GM12878 (cell line): Measurements from ENCODE around the gene SUGCT. TPM values are rescaled to one million over a fixed set of nuclear protein-coding genes. Genes with fewer than 3 reads are reported as not detected.

Experiments
- ATAC-seq: fragments of 200-7000 bp; cut with Tn5 transposase; 3 replicates; pipeline ENCODE4 v1.9.1; 2020; ENCODE audit warnings: mild to moderate bottlenecking, moderate library complexity
- BruUV-seq: library from RNA; stranded (reverse); fragments of 400-500 nt; replicated peaks from 2 replicates; lab custom pipeline; 2021; lab: Mats Ljungman, UMichigan
- CTCF ChIA-PET: fragments of 300-600 bp; sonication (Branson Sonifier 250); formaldehyde crosslinking; extraction: SDS; loops from one replicate; lab custom pipeline; 2021; ENCODE audit warnings: inconsistent platforms; lab: Yijun Ruan, JAX
- POLR2A ChIA-PET: fragments of 350-600 bp; formaldehyde crosslinking; extraction: SDS; loops from one replicate; lab custom pipeline; 2021; ENCODE audit warnings: inconsistent platforms; lab: Charles Lee
- RAD21 ChIA-PET: fragments of 300-600 bp; sonication (Branson Sonifier 250); formaldehyde crosslinking; loops from one replicate; lab custom pipeline; 2023; ENCODE audit warnings: antibody characterized with exemption; ENCODE audit not compliant: unreplicated experiment; lab: Charles Lee
- SMC1A ChIA-PET: fragments of 300-600 bp; sonication (Branson Sonifier 250); formaldehyde crosslinking; loops from one replicate; lab custom pipeline; 2023; ENCODE audit not compliant: unreplicated experiment, uncharacterized antibody; lab: Charles Lee
- DNase-seq: peaks from one replicate; pipeline ENCODE4 v3.0.0-alpha.2; 2011; ENCODE audit warnings: low read depth, low spot score
- FAIRE-seq: peaks from 3 replicates; lab custom pipeline; 2011; peaks lifted over from hg19 to GRCh38; lab: Jason Lieb, UNC
- H2AFZ ChIP-seq: 2 replicates; pipeline ENCODE4 v1.6.0; 2011; ENCODE audit warnings: low read depth, low read length, control low read depth; ENCODE audit not compliant: control insufficient read depth
- H3K27ac ChIP-seq: 2 replicates; pipeline ENCODE4 v1.5.1; 2011; ENCODE audit warnings: control low read depth; ENCODE audit not compliant: control insufficient read depth, insufficient read depth
- H3K27me3 ChIP-seq, 2 experiments: replicated peaks in 1 of 2; 2 replicates each; pipeline versions ENCODE4 v1.6.0 to v1.6.1; 2011; ENCODE audit warnings: low read length in 1 of 2; ENCODE audit not compliant: control insufficient read depth in 2 of 2, insufficient read depth in 2 of 2
- H3K36me3 ChIP-seq, 2 experiments: 2 replicates each; pipeline ENCODE4 v1.5.1; 2011; ENCODE audit warnings: low read length in 1 of 2; ENCODE audit not compliant: control insufficient read depth in 2 of 2, insufficient read depth in 2 of 2
- H3K4me1 ChIP-seq: 2 replicates; pipeline ENCODE4 v1.6.1; 2011; ENCODE audit warnings: mild to moderate bottlenecking, low read length, moderate library complexity, mixed read lengths; ENCODE audit not compliant: control insufficient read depth, insufficient read depth
- H3K4me2 ChIP-seq: 2 replicates; pipeline ENCODE4 v1.6.0; 2011; ENCODE audit warnings: control low read depth; ENCODE audit not compliant: control insufficient read depth, insufficient read depth
- H3K4me3 ChIP-seq: fragments of 200-600 bp; sonication (generic); 2 replicates; pipeline ENCODE4 v1.5.1; 2016
- H3K79me2 ChIP-seq: 2 replicates; pipeline ENCODE4 v1.6.0; 2011; ENCODE audit warnings: low read length; ENCODE audit not compliant: control insufficient read depth, insufficient read depth
- H3K9ac ChIP-seq: 2 replicates; pipeline ENCODE4 v1.8.0; 2011; ENCODE audit warnings: low read length, control low read depth, mixed read lengths; ENCODE audit not compliant: control insufficient read depth, insufficient read depth
- H3K9me3 ChIP-seq: replicated peaks from 3 replicates; pipeline ENCODE4 v1.5.1; 2011; ENCODE audit warnings: mild to moderate bottlenecking, low read length; ENCODE audit not compliant: control insufficient read depth, insufficient read depth
- H4K20me1 ChIP-seq: 2 replicates; pipeline ENCODE4 v1.6.0; 2011; ENCODE audit not compliant: control insufficient read depth, insufficient read depth
- HCFC1 ChIP-seq: fragments of 150-350 bp; IDR thresholded peaks from 2 replicates; pipeline ENCODE4 v1.6.1; 2014; ENCODE audit warnings: low read length
- STAT3 ChIP-seq: IDR thresholded peaks from 2 replicates; pipeline ENCODE4 v1.6.1; 2011; ENCODE audit warnings: low read depth, low read length, improper control_type of control experiment
- ZBED1 ChIP-seq: IDR thresholded peaks from 2 replicates; pipeline ENCODE4 v1.6.1; 2016; ENCODE audit warnings: borderline replicate concordance
- WGBS: methylation state at CpG from one replicate; pipeline ENCODE4 v1.1.6; 2016; ENCODE audit warnings: low lambda C conversion rate; ENCODE audit not compliant: insufficient replicate concordance, insufficient coverage; ENCODE audit errors: missing lambda C conversion rate; 5-methylcytosine and 5-hydroxymethylcytosine counted together
- in situ Hi-C: fragments of 300-500 bp; cut with MboI; formaldehyde crosslinking; loops from 9 replicates; pipeline ENCODE4 v1.14.3; 2018; ENCODE audit warnings: mixed read lengths
- intact Hi-C: fragments of 100-400 bp; cut with micrococcal nuclease; formaldehyde crosslinking; loops from one replicate; pipeline ENCODE4 v1.14.2; 2022; ENCODE audit not compliant: unreplicated experiment
- polyA plus RNA-seq, 11 experiments: library from polyadenylated mRNA; depleted of rRNA in 4 of 11; unstranded in 6 of 11; stranded (reverse) in 5 of 11; fragments of >200 nt; fragmentation: Nextera tagmentation in 4 of 11; fragmentation: Illumina TruSeq in 1 of 11; extraction: Ambion mirVana in 4 of 11; extraction: Trizol in 1 of 11; gene quantifications; 1 replicate in 1 of 11; 2 replicates in 10 of 11; pipeline versions ENCODE4 v1.2.1 to v1.2.3, GENCODE V29; 2011 to 2016; ENCODE audit warnings: inconsistent platforms in 2 of 11, missing spikeins in 2 of 11, low read depth in 1 of 11
- total RNA-seq, 4 experiments: library from RNA; depleted of rRNA in 3 of 4; stranded (reverse); fragments of >200 nt in 3 of 4; fragmentation: Illumina TruSeq in 1 of 4; extraction: Trizol in 1 of 4; gene quantifications; 2 replicates each; pipeline versions ENCODE4 v1.2.1 to v1.2.3, GENCODE V29; 2013 to 2021
- TF ChIP-seq, protein P1 (sequence below): fragments of 450-650 bp; formaldehyde crosslinking; IDR thresholded peaks from 2 replicates; pipeline ENCODE4 v1.5.0; 2022; ENCODE audit warnings: mild to moderate bottlenecking, missing genetic modification characterization
- TF ChIP-seq, protein P2 (sequence below): fragments of 450-650 bp; formaldehyde crosslinking; IDR thresholded peaks from 2 replicates; pipeline ENCODE4 v1.4.0; 2022; ENCODE audit warnings: mild to moderate bottlenecking, moderate library complexity
- TF ChIP-seq, protein P3 (sequence below): IDR thresholded peaks from 2 replicates; pipeline ENCODE4 v1.6.1; 2012; ENCODE audit warnings: low read depth, low read length, improper control_type of control experiment

SUGCT gene
- total and polyA plus RNA-seq, 10 of the 15 experiments (the other 5 are each of a cell fraction or from before 2014, with no cell fraction given), result 0.08 to 1.2 (median 0.67) TPM; not detected in 1

DNA sequence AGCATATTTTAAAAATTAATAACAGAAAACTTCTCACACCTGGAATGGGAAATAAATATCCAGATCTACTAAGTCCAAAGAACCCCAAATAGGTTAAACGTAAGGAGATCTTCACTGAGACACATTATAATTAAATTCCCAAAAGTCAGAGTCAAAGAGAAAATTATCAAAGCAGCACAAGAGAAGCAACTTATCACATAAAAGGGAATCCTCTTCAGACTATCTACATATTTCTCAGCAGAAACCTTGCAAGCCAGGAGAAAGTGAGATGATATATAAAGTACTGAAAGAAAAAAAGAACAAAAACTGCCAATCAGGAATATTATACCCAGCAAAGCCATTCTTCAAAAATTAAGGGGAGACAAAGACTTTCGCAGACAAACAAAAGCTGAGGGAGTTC, 756.4 kb downstream of the SUGCT start:
- no peaks in the 10 kb centered on the region for H3K36me3 ChIP-seq
- no peaks in the 10 kb centered on the region for H4K20me1 ChIP-seq
- H3K79me2 ChIP-seq, result no peaks in the 10 kb centered on the region
- no peak overlapping the region for H3K4me2 ChIP-seq
- intact Hi-C loops (no loop called here), in situ Hi-C loops (no loop called here)
- no TSS peak for BruUV-seq
- ChIA-PET CTCF (no interaction called here), POLR2A (no interaction called here), RAD21 (no interaction called here), SMC1A (no interaction called here)
- no peak overlapping the region for H3K27ac ChIP-seq
- 37% methylated on average over 2 of the region's 2 CpGs for WGBS
- no peak for DNase-seq
- H2AFZ ChIP-seq, result no peak overlapping the region
- no peak for TF ChIP-seq HCFC1
- no peak for TF ChIP-seq ZBED1
- no peak for TF ChIP-seq STAT3
- TF ChIP-seq, protein P1, sequence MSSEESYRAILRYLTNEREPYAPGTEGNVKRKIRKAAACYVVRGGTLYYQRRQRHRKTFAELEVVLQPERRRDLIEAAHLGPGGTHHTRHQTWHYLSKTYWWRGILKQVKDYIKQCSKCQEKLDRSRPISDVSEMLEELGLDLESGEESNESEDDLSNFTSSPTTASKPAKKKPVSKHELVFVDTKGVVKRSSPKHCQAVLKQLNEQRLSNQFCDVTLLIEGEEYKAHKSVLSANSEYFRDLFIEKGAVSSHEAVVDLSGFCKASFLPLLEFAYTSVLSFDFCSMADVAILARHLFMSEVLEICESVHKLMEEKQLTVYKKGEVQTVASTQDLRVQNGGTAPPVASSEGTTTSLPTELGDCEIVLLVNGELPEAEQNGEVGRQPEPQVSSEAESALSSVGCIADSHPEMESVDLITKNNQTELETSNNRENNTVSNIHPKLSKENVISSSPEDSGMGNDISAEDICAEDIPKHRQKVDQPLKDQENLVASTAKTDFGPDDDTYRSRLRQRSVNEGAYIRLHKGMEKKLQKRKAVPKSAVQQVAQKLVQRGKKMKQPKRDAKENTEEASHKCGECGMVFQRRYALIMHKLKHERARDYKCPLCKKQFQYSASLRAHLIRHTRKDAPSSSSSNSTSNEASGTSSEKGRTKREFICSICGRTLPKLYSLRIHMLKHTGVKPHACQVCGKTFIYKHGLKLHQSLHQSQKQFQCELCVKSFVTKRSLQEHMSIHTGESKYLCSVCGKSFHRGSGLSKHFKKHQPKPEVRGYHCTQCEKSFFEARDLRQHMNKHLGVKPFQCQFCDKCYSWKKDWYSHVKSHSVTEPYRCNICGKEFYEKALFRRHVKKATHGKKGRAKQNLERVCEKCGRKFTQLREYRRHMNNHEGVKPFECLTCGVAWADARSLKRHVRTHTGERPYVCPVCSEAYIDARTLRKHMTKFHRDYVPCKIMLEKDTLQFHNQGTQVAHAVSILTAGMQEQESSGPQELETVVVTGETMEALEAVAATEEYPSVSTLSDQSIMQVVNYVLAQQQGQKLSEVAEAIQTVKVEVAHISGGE (CRISPR knock-in tag), result no peak
- TF ChIP-seq, protein P2, sequence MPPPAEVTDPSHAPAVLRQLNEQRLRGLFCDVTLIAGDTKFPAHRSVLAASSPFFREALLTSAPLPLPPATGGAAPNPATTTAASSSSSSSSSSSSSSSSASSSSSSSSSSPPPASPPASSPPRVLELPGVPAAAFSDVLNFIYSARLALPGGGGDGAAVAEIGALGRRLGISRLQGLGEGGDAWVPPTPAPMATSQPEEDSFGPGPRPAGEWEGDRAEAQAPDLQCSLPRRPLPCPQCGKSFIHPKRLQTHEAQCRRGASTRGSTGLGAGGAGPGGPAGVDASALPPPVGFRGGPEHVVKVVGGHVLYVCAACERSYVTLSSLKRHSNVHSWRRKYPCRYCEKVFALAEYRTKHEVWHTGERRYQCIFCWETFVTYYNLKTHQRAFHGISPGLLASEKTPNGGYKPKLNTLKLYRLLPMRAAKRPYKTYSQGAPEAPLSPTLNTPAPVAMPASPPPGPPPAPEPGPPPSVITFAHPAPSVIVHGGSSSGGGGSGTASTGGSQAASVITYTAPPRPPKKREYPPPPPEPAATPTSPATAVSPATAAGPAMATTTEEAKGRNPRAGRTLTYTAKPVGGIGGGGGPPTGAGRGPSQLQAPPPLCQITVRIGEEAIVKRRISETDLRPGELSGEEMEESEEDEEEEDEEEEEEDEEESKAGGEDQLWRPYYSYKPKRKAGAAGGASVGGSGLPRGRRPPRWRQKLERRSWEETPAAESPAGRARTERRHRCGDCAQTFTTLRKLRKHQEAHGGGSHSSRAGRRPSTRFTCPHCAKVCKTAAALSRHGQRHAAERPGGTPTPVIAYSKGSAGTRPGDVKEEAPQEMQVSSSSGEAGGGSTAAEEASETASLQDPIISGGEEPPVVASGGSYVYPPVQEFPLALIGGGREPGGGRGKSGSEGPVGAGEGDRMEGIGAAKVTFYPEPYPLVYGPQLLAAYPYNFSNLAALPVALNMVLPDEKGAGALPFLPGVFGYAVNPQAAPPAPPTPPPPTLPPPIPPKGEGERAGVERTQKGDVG (CRISPR knock-in tag), result no peak
- TF ChIP-seq, protein P3, sequence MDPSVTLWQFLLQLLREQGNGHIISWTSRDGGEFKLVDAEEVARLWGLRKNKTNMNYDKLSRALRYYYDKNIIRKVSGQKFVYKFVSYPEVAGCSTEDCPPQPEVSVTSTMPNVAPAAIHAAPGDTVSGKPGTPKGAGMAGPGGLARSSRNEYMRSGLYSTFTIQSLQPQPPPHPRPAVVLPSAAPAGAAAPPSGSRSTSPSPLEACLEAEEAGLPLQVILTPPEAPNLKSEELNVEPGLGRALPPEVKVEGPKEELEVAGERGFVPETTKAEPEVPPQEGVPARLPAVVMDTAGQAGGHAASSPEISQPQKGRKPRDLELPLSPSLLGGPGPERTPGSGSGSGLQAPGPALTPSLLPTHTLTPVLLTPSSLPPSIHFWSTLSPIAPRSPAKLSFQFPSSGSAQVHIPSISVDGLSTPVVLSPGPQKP, result no peak
- no peaks in the 10 kb centered on the region for H3K9me3 ChIP-seq
- ATAC-seq, result no peak
- no peaks in the 10 kb centered on the region for H3K4me1 ChIP-seq
- FAIRE-seq, result no peak
- no peak overlapping the region for H3K9ac ChIP-seq
- H3K27me3 ChIP-seq, result no peaks in the 10 kb centered on the region
- no peak overlapping the region for H3K4me3 ChIP-seq
